Esophagus squamous epithelium (tissue), 5 donors: ENCODE data around the gene TUBG2. TPM values are rescaled to one million over a fixed set of nuclear protein-coding genes. Genes with fewer than 3 reads are reported as not detected.
"Not testable (repeated sequence)": the region's sequence is repeated elsewhere in the genome, so short reads cannot be mapped to it uniquely, and the experiment has no call there.

ENCODE experiments used
- DNase-seq: peaks from one replicate; lab custom pipeline; 2025; lab: John Stamatoyannopoulos, UW
- H3K27ac ChIP-seq, 4 donors: fragments of 200-600 bp; sonication (generic); one replicate each; pipeline ENCODE4 v1.5.1; 2016 to 2019; ENCODE audit warnings: mild to moderate bottlenecking in 1 of 4
- H3K27me3 ChIP-seq, 4 donors: fragments of 200-600 bp; sonication (generic); 1 replicate in 3 of 4; 2 replicates in 1 of 4; pipeline versions ENCODE4 v1.5.1 to v1.6.0; 2017 to 2021; ENCODE audit warnings: antibody characterized with exemption in 1 of 4
- H3K36me3 ChIP-seq, 3 donors: fragments of 200-600 bp; sonication (generic); one replicate each; pipeline ENCODE4 v1.5.1; 2016 to 2019
- H3K4me1 ChIP-seq, 3 donors: fragments of 200-600 bp; sonication (generic); one replicate each; pipeline ENCODE4 v1.5.1; 2017 to 2019
- H3K4me3 ChIP-seq, 4 donors: fragments of 200-600 bp; sonication (generic); 1 replicate in 3 of 4; 2 replicates in 1 of 4; pipeline ENCODE4 v1.5.1; 2016 to 2019; ENCODE audit warnings: mild to moderate bottlenecking in 2 of 4, moderate library complexity in 1 of 4
- H3K9me3 ChIP-seq, 3 donors: fragments of 200-600 bp; sonication (generic); one replicate each; pipeline ENCODE4 v1.5.1; 2016 to 2019
- POLR2A ChIP-seq, 4 donors: fragments of 450-650 bp; IDR thresholded peaks; one replicate each; pipeline ENCODE4 v1.6.1; 2017; ENCODE audit warnings: antibody characterized with exemption in 4 of 4, mild to moderate bottlenecking in 4 of 4, moderate library complexity in 3 of 4
- WGBS, 2 donors: methylation state at CpG; one replicate each; pipeline ENCODE4 v1.1.5; 2018; 5-methylcytosine and 5-hydroxymethylcytosine counted together
- intact Hi-C: fragments of 100-400 bp; cut with DNase I; formaldehyde crosslinking; loops from one replicate; pipeline ENCODE4 v1.15.0; 2022
- total RNA-seq, 4 donors: library from RNA; depleted of rRNA; stranded (reverse); fragments of >200 nt; gene quantifications; one replicate each; pipeline ENCODE4 v1.1.0, GENCODE V29; 2016
- TF ChIP-seq, protein P1 (sequence below), 6 experiments: fragments of 450-650 bp in 4 of 6; fragments of 200-600 bp in 2 of 6; sonication (generic) in 2 of 6; IDR thresholded peaks; one replicate each; pipeline ENCODE4 v1.5.1; 2016 to 2019; ENCODE audit warnings: antibody characterized with exemption in 6 of 6, mild to moderate bottlenecking in 4 of 6, moderate library complexity in 4 of 6
- donor health status: DM: yes; HTN: yes; CAD: no.

Gene TUBG2
- 10 to 100 TPM in 1 of 4 donors, 1 to 10 TPM in 3; 7.1 to 14.5 (median 8.8) TPM for total RNA-seq

GRCh38 chr17:42659079-42659931, at the start of gene TUBG2:
Gene TUBG2 (plus strand): TSS chr17:42659284. CDS start chr17:42659504, 220 bp downstream.
- Histone ChIP-seq H3K9me3 (no peaks in the 10 kb centered on the region), H3K4me1 (peaks cover 6 to 41% (median 14%) of the 10 kb centered on the region in 3 donors), H3K27ac (peak within 1 kb of the TSS; percentile 73 to 88 (median 80)), H3K36me3 (peaks cover 0 to 31% (median 0%) of the 10 kb centered on the region in 3 donors), H3K27me3 (no peaks in the 10 kb centered on the region), H3K4me3 (peak within 1 kb of the TSS; percentile 61 to 85 (median 63))
- TF ChIP-seq POLR2A (IDR thresholded peaks at IDR 0.05): peak in 2 of 4 donors; percentile 48 to 73
- TF ChIP-seq, protein P1, sequence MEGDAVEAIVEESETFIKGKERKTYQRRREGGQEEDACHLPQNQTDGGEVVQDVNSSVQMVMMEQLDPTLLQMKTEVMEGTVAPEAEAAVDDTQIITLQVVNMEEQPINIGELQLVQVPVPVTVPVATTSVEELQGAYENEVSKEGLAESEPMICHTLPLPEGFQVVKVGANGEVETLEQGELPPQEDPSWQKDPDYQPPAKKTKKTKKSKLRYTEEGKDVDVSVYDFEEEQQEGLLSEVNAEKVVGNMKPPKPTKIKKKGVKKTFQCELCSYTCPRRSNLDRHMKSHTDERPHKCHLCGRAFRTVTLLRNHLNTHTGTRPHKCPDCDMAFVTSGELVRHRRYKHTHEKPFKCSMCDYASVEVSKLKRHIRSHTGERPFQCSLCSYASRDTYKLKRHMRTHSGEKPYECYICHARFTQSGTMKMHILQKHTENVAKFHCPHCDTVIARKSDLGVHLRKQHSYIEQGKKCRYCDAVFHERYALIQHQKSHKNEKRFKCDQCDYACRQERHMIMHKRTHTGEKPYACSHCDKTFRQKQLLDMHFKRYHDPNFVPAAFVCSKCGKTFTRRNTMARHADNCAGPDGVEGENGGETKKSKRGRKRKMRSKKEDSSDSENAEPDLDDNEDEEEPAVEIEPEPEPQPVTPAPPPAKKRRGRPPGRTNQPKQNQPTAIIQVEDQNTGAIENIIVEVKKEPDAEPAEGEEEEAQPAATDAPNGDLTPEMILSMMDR (IDR thresholded peaks at IDR 0.05): peak in 1 of 6 experiments; percentile 3
- no peak for DNase-seq
- WGBS, 2 donors: 0% methylated on average over 5 to 14 of the region's 59 CpGs
- intact Hi-C loops: no loop called here

DNA sequence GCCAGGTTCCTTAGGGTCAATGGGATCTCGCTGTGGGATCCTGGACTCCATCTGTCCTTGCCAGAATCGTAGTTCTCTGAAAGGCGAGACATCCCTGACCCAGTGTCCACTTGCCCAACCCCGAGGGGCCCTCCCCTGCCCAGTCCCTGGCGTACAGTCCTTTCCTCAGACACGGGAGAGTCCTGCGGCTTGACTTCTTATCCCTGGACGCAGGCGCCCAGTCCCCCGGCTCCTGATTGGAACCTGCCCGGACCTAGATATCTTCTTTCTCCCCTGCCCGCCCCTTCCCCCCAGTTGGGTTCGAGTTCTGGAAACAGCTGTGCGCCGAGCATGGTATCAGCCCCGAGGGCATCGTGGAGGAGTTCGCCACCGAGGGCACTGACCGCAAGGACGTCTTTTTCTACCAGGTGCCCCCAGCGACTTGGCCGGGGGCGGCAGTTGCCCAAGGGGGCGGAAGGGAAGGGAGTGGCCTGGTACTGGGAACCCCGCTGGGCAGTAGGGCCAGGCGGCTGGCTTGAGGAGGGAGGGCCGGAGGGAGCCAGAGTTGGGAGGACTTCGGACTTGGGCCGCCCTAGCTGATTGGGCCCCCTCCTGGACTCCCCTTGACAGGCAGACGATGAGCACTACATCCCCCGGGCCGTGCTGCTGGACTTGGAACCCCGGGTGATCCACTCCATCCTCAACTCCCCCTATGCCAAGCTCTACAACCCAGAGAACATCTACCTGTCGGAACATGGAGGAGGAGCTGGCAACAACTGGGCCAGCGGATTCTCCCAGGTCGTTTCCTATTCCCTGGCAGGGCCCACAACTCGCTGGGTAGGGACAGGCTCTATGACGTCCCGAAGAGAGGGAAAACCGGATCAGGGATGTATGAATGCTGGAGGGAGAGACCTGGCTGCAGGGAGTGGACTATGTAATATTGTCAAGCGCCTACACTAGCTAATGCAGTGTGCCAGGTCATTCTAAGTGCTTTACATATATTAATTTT, 49.0 kb upstream of the TUBG2 start:
- Histone ChIP-seq H3K27ac (peak overlapping the region; percentile 91 to 97 (median 94)), H3K36me3 (peaks cover 7 to 38% (median 13%) of the 10 kb centered on the region in 3 donors), H3K4me1 (peaks cover 15 to 53% (median 32%) of the 10 kb centered on the region in 3 donors), H3K4me3 (peak overlapping the region; percentile 72 to 93 (median 84))
- intact Hi-C loops, H3K27me3 ChIP-seq, H3K9me3 ChIP-seq, DNase-seq: not testable (repeated sequence)
- 7 to 8% methylated on average over 5 to 16 of the region's 42 CpGs for WGBS, 2 donors

- H3K27me3 ChIP-seq: no peaks in the 10 kb centered on the region
- WGBS, 2 donors: 93 to 95% methylated on average over 3 to 4 of the region's 4 CpGs
- no peak overlapping the region for H3K27ac ChIP-seq
- H3K9me3 ChIP-seq: no peaks in the 10 kb centered on the region
- intact Hi-C loops: no loop called here
- peaks cover 7 to 49% (median 13%) of the 10 kb centered on the region in 3 donors for H3K36me3 ChIP-seq
- no peak for TF ChIP-seq POLR2A (IDR thresholded peaks at IDR 0.05)
- TF ChIP-seq, protein P1 (IDR thresholded peaks at IDR 0.05): no peak
- peaks cover 8 to 34% (median 23%) of the 10 kb centered on the region in 3 donors for H3K4me1 ChIP-seq
- no peak for DNase-seq
- H3K4me3 ChIP-seq: no peak overlapping the region
Measured at GRCh38 chr17:42612013-42612412, 47.1 kb upstream of the TUBG2 start.

DNA sequence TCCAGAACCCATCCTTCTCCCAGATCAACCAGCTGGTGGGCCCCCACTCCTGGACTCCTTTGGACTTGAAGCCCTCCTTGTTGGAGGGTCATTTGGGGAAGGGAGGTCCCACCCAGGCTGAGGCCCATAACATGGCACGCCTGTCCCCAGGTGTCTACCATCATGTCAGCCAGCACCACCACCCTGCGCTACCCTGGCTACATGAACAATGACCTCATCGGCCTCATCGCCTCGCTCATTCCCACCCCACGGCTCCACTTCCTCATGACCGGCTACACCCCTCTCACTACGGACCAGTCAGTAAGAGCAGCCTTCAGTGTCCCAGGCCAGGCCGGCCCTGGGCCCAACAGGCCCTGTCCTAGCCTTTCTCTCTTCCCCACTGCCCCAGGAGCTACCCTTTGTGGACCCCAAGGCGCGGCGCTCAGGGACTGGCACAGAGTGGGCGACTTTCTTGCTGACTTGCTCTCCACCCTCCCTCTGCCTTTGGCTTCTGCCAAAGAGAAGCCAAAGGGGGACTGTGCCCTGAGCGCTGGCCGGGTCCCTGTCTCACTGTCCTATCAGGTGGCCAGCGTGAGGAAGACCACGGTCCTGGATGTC, 45.3 kb upstream of the TUBG2 start:
- TF ChIP-seq POLR2A (IDR thresholded peaks at IDR 0.05): no peak
- TF ChIP-seq, protein P1 (IDR thresholded peaks at IDR 0.05): no peak
- Histone ChIP-seq H3K27me3 (no peaks in the 10 kb centered on the region), H3K36me3 (peaks cover 7 to 49% (median 13%) of the 10 kb centered on the region in 3 donors), H3K4me3 (no peak overlapping the region), H3K9me3 (no peaks in the 10 kb centered on the region), H3K27ac (no peak overlapping the region), H3K4me1 (peaks cover 8 to 32% (median 23%) of the 10 kb centered on the region in 3 donors)
- intact Hi-C loops: no loop called here
- DNase-seq: no peak
- WGBS, 2 donors: 95 to 96% methylated on average over 7 to 8 of the region's 17 CpGs

- 9 to 28% methylated on average over 3 to 4 of the region's 4 CpGs for WGBS, 2 donors
- H3K27me3 ChIP-seq: no peaks in the 10 kb centered on the region
- H3K27ac ChIP-seq: peak overlapping the region; percentile 29 to 50 (median 40)
- intact Hi-C loops: no loop called here
- TF ChIP-seq, protein P1 (IDR thresholded peaks at IDR 0.05): no peak
- TF ChIP-seq POLR2A (IDR thresholded peaks at IDR 0.05): no peak
- no peaks in the 10 kb centered on the region for H3K9me3 ChIP-seq
- DNase-seq: no peak
- peaks cover 8 to 33% (median 14%) of the 10 kb centered on the region in 3 donors for H3K4me1 ChIP-seq
- H3K36me3 ChIP-seq: peaks cover 7 to 32% (median 9%) of the 10 kb centered on the region in 3 donors
- no peak overlapping the region for H3K4me3 ChIP-seq
Measured at GRCh38 chr17:42617956-42618431, 41.1 kb upstream of the TUBG2 start.
